Limb (tissue), 2 donors: Measurements from ENCODE around the gene CNTN5.
"Not testable (repeated sequence)": the region's sequence is repeated elsewhere in the genome, so short reads cannot be mapped to it uniquely, and the experiment has no call there.

Source experiments
- DNase-seq, 2 donors: peaks; one replicate each; pipeline ENCODE4 v3.0.0-alpha.2; 2016; ENCODE audit errors: extremely low spot score in 2 of 2

CNTN5 gene

GRCh38 chr11:100190395-100190794, 1169.6 kb downstream of the CNTN5 start:
- no peak for DNase-seq

- no peak for DNase-seq
Observed at GRCh38 chr11:100192181-100192580, 1171.4 kb downstream of the CNTN5 start.

GRCh38 chr11:100203789-100204188, 1183.0 kb downstream of the CNTN5 start:
- no peak for DNase-seq

GRCh38 chr11:100205926-100206325, 1185.2 kb downstream of the CNTN5 start:
- no peak for DNase-seq

GRCh38 chr11:100208207-100208606, 1187.5 kb downstream of the CNTN5 start:
- no peak for DNase-seq

GRCh38 chr11:100214791-100215190, 1194.0 kb downstream of the CNTN5 start:
- DNase-seq = no peak

- no peak for DNase-seq
Observed at GRCh38 chr11:100220801-100221200, 1200.1 kb downstream of the CNTN5 start.

- DNase-seq = no peak
Observed at GRCh38 chr11:100221791-100222190, 1201.0 kb downstream of the CNTN5 start.

GRCh38 chr11:100224541-100225034, 1203.8 kb downstream of the CNTN5 start:
- DNase-seq = no peak

GRCh38 chr11:100229086-100229485, 1208.3 kb downstream of the CNTN5 start:
- no peak for DNase-seq

- DNase-seq = no peak
Observed at GRCh38 chr11:100232006-100232405, 1211.3 kb downstream of the CNTN5 start.

GRCh38 chr11:100235085-100235484, 1214.3 kb downstream of the CNTN5 start:
- no peak for DNase-seq

GRCh38 chr11:100240025-100240539, 1219.3 kb downstream of the CNTN5 start:
- DNase-seq = no peak

- DNase-seq = no peak
Observed at GRCh38 chr11:100247704-100248103, 1227.0 kb downstream of the CNTN5 start.

GRCh38 chr11:100257238-100257803, 1236.6 kb downstream of the CNTN5 start:
- not testable (repeated sequence) for DNase-seq

- DNase-seq = no peak
Observed at GRCh38 chr11:100269516-100269915, 1248.8 kb downstream of the CNTN5 start.

- DNase-seq = no peak
Observed at GRCh38 chr11:100273066-100273815, 1252.5 kb downstream of the CNTN5 start.

- not testable (repeated sequence) for DNase-seq
Observed at GRCh38 chr11:100274466-100274865, 1253.7 kb downstream of the CNTN5 start.

GRCh38 chr11:100294748-100295147, 1274.0 kb downstream of the CNTN5 start:
- no peak for DNase-seq

GRCh38 chr11:100296051-100296679, 1275.4 kb downstream of the CNTN5 start:
- DNase-seq = no peak

- no peak for DNase-seq
Observed at GRCh38 chr11:100297516-100297915, 1276.8 kb downstream of the CNTN5 start.

GRCh38 chr11:100302824-100303223, 1282.1 kb downstream of the CNTN5 start:
- DNase-seq = no peak
